Brain microvascular endothelial cell (primary cell): ENCODE results near the gene C9orf57.

ENCODE experiments used
- DNase-seq: peaks from one replicate; pipeline ENCODE4 v3.0.0-alpha.2; 2020
- H3K27ac ChIP-seq: fragments of 250-450 bp; sonication (Bioruptor Pico); 2 replicates; pipeline ENCODE4 v1.5.1; 2020; ENCODE audit warnings: mild to moderate bottlenecking, moderate library complexity
- H3K27me3 ChIP-seq: fragments of 250-450 bp; sonication (Bioruptor Pico); replicated peaks from 2 replicates; pipeline ENCODE4 v1.5.1; 2020; ENCODE audit warnings: mild to moderate bottlenecking
- H3K36me3 ChIP-seq: fragments of 250-450 bp; sonication (Bioruptor Pico); replicated peaks from 2 replicates; pipeline ENCODE4 v1.5.1; 2020; ENCODE audit warnings: mild to moderate bottlenecking
- H3K4me3 ChIP-seq: 2 replicates; pipeline ENCODE4 v1.5.1; 2011; ENCODE audit warnings: low read depth, mild to moderate bottlenecking, control low read depth, low read length, moderate library complexity
- CTCF ChIP-seq: IDR thresholded peaks from 2 replicates; pipeline ENCODE4 v1.5.1; 2011; ENCODE audit warnings: low read depth, mild to moderate bottlenecking, moderate library complexity, low read length, control low read depth, inconsistent platforms; ENCODE audit errors: missing control alignments
- in situ Hi-C: cut with HindIII; loops from 2 replicates; pipeline ENCODE4 v1.10.0; 2017; ENCODE audit warnings: low sequenced_read_pairs, low pct_ligation_motif_present

C9orf57 gene

GRCh38 chr9:72037571-72037970 lies 22.8 kb downstream of the C9orf57 start:
- Histone ChIP-seq H3K36me3 (no peaks in the 10 kb centered on the region), H3K27me3 (no peaks in the 10 kb centered on the region), H3K27ac (no peak overlapping the region), H3K4me3 (no peak overlapping the region)
- in situ Hi-C loops, result no loop called here
- no peak for DNase-seq
- no peak for TF ChIP-seq CTCF

DNA sequence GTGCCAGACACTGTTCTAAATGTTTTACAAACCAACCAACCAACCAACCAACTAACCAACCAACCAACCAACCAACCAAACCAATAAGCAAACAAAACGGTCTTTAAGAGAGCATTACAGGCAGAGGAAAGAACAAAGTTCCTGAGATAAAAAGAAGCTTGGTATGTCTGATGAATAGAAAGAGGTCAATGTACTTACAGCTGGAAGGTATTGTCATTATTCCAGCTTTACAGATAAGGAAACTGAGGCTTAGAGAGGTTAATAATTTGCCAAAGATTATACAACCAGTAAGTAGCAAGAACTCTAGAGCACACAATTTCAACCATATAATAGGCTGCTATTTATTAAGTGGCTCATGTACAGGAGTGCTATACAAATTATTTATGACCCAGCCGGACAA lies 29.6 kb downstream of the C9orf57 start:
- TF ChIP-seq CTCF, result no peak
- no peak for DNase-seq
- Histone ChIP-seq H3K36me3 (no peaks in the 10 kb centered on the region), H3K27me3 (no peaks in the 10 kb centered on the region), H3K27ac (no peak overlapping the region), H3K4me3 (no peak overlapping the region)
- in situ Hi-C loops, result no loop called here

GRCh38 chr9:72029986-72030385 lies 30.4 kb downstream of the C9orf57 start:
- in situ Hi-C loops, result no loop called here
- H3K4me3 ChIP-seq, result no peak overlapping the region
- no peaks in the 10 kb centered on the region for H3K36me3 ChIP-seq
- no peak overlapping the region for H3K27ac ChIP-seq
- DNase-seq, result no peak
- TF ChIP-seq CTCF, result no peak
- no peaks in the 10 kb centered on the region for H3K27me3 ChIP-seq

- Histone ChIP-seq H3K27me3 (no peaks in the 10 kb centered on the region), H3K4me3 (no peak overlapping the region), H3K27ac (no peak overlapping the region), H3K36me3 (no peaks in the 10 kb centered on the region)
- no peak for TF ChIP-seq CTCF
- in situ Hi-C loops, result no loop called here
- no peak for DNase-seq
Observed at GRCh38 chr9:72025906-72026305, 34.5 kb downstream of the C9orf57 start.

GRCh38 chr9:72023596-72023995 lies 36.8 kb downstream of the C9orf57 start:
- H3K36me3 ChIP-seq, result no peaks in the 10 kb centered on the region
- DNase-seq, result no peak
- in situ Hi-C loops, result no loop called here
- no peaks in the 10 kb centered on the region for H3K27me3 ChIP-seq
- no peak for TF ChIP-seq CTCF
- H3K27ac ChIP-seq, result no peak overlapping the region
- H3K4me3 ChIP-seq, result no peak overlapping the region

DNA sequence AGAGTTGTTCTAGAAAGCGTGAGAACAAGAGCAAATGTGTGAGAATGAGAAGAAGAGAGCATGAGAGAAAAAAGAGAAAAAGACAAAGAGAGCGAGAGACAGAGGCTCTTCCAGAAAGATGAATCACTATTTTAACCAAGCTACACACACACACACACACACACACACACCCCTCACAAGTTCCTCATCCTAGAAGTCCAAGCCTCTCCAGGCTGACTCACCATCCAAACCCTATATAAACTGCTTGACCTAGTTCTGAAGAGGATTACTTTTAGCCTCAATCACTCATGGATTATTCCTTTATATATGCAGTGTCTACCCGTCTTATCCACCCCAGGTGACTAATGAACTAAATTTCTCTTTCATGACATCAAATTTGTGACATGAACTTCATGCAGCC lies 37.6 kb downstream of the C9orf57 start:
- no peaks in the 10 kb centered on the region for H3K27me3 ChIP-seq
- no peak overlapping the region for H3K4me3 ChIP-seq
- in situ Hi-C loops, result no loop called here
- no peaks in the 10 kb centered on the region for H3K36me3 ChIP-seq
- DNase-seq, result peak; percentile 92
- H3K27ac ChIP-seq, result no peak overlapping the region
- no peak for TF ChIP-seq CTCF
